HG02588 (cell line): ENCODE results near the gene AVP.
"Not testable (repeated sequence)": the region's sequence is repeated elsewhere in the genome, so short reads cannot be mapped to it uniquely, and the experiment has no call there.

Experiments used
- ATAC-seq: cut with Tn5 transposase; IDR thresholded peaks from one replicate; pipeline ENCODE4 v1.9.1; 2021; ENCODE audit warnings: mild to moderate bottlenecking, moderate library complexity; ENCODE audit not compliant: unreplicated experiment

AVP gene

GRCh38 chr20:3085571-3086072 lies 1.1 kb upstream of the AVP start:
- no peak for ATAC-seq

- ATAC-seq: no peak
These were observed 449 bp upstream of the AVP start for GRCh38 chr20:3084986-3085360.

- ATAC-seq: no peak
These were observed 1.3 kb downstream of the AVP start for GRCh38 chr20:3082955-3083952.

GRCh38 chr20:3082306-3082951 lies 2.1 kb downstream of the AVP start:
- no peak for ATAC-seq

- ATAC-seq: no peak
These were observed 2.9 kb downstream of the AVP start for GRCh38 chr20:3081641-3082040.

- no peak for ATAC-seq
These were observed 3.6 kb downstream of the AVP start for GRCh38 chr20:3080939-3081388.

GRCh38 chr20:3077618-3078134 lies 6.8 kb downstream of the AVP start:
- no peak for ATAC-seq

GRCh38 chr20:3075315-3075714 lies 9.2 kb downstream of the AVP start:
- not testable (repeated sequence) for ATAC-seq

- no peak for ATAC-seq
These were observed 9.7 kb downstream of the AVP start for GRCh38 chr20:3074812-3075211.

- not testable (repeated sequence) for ATAC-seq
These were observed 11.3 kb downstream of the AVP start for GRCh38 chr20:3073251-3073643.

GRCh38 chr20:3072530-3073250 lies 11.8 kb downstream of the AVP start:
- no peak for ATAC-seq

- no peak for ATAC-seq
These were observed 12.7 kb downstream of the AVP start, which contains the start of gene OXT for GRCh38 chr20:3071610-3072529. Gene OXT, plus strand, starts transcription at chr20:3071620. Its CDS starts 36 bp downstream, at chr20:3071656.

- no peak for ATAC-seq
These were observed 13.3 kb downstream of the AVP start for GRCh38 chr20:3071266-3071609.

- no peak for ATAC-seq
These were observed 13.8 kb downstream of the AVP start for GRCh38 chr20:3070725-3071124.

GRCh38 chr20:3068986-3069900 lies 15.3 kb downstream of the AVP start:
- no peak for ATAC-seq

GRCh38 chr20:3068075-3068474 lies 16.4 kb downstream of the AVP start:
- no peak for ATAC-seq

- no peak for ATAC-seq
These were observed 17.1 kb downstream of the AVP start for GRCh38 chr20:3067139-3068014.

GRCh38 chr20:3064119-3064518 lies 20.4 kb downstream of the AVP start:
- ATAC-seq: not testable (repeated sequence)
